Measurements from ENCODE around the gene CFAP58. TPM values are rescaled to one million over a fixed set of nuclear protein-coding genes. Genes with fewer than 3 reads are reported as not detected.

Gene CFAP58
- total and polyA plus RNA-seq, 2 donors (not counting 3 experiments of a cell fraction or from before 2014, with no cell fraction given) = 0.07 to 0.29 TPM

DNA sequence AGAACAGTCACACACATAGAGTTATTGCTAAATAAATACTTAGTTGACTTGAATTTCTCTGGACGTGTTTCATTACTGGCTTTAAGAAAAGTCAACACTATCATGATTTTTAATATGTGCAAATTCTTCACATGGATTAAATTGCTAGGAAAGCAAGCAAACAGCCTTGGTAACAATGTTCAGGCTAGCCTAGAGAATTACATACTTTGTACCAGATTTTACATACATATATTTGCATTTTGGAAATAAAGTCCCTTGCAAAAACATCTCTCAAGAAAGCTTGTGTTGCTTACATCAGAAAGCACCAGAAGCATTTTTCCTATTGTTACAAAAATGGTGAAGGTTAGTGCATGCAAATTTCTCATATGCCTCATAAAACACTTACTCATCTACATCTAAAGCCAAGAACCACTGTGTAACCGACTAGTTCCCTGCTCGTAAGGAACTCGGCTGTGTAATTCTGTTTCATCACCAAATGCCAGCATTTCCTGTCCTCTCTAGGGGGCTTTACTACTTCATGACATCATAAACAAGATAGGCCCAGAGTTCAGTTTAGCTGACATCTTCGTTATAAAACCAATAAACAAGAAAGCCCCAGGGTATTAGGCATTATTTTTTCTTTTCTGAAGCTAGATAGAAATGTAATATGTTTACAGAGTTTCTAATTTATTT lies 87.8 kb downstream of the CFAP58 start:
- Histone ChIP-seq H3K9ac (replicated peaks; ENCODE audit: extremely low read depth, insufficient read depth, low read length) (no peak overlapping the region), H3K27me3 (ENCODE audit: control insufficient read depth in 2 of 2, insufficient read depth in 2 of 2, low read length in 2 of 2) (no peaks in the 10 kb centered on the region), H3K79me2 (ENCODE audit: control insufficient read depth, insufficient read depth, low read length) (no peaks in the 10 kb centered on the region), H3K36me3 (ENCODE audit: control insufficient read depth in 2 of 2, extremely low read depth in 1 of 2, insufficient read depth in 2 of 2, low read length in 2 of 2) (no peaks in the 10 kb centered on the region), H3K9me3 (replicated peaks; ENCODE audit: control insufficient read depth, insufficient read depth, low read length) (no peaks in the 10 kb centered on the region), H3K9me1 (replicated peaks; ENCODE audit: control insufficient read depth, extremely low read depth, insufficient read depth, low read length) (no peaks in the 10 kb centered on the region), H3K4me3 (replicated peaks in 1 of 3; ENCODE audit: insufficient read depth in 1 of 3, low read depth in 1 of 3, low read length in 3 of 3) (no peak overlapping the region), H2AFZ (ENCODE audit: low read depth, low read length) (no peak overlapping the region), H3K27ac (ENCODE audit: insufficient read depth, low read depth, low read length) (no peak overlapping the region), H4K20me1 (replicated peaks; ENCODE audit: control insufficient read depth, extremely low read depth, insufficient read depth, low read length) (no peaks in the 10 kb centered on the region), H3K4me2 (ENCODE audit: insufficient read depth, low read length) (no peak overlapping the region), H3K4me1 (ENCODE audit: control insufficient read depth, extremely low read depth, insufficient read depth, low read length) (no peaks in the 10 kb centered on the region)
- dilution Hi-C loops (cut with MboI; ENCODE audit: extremely low pct_ligation_motif_present, low sequenced_read_pairs) = no loop called here
- TF ChIP-seq, protein P1, sequence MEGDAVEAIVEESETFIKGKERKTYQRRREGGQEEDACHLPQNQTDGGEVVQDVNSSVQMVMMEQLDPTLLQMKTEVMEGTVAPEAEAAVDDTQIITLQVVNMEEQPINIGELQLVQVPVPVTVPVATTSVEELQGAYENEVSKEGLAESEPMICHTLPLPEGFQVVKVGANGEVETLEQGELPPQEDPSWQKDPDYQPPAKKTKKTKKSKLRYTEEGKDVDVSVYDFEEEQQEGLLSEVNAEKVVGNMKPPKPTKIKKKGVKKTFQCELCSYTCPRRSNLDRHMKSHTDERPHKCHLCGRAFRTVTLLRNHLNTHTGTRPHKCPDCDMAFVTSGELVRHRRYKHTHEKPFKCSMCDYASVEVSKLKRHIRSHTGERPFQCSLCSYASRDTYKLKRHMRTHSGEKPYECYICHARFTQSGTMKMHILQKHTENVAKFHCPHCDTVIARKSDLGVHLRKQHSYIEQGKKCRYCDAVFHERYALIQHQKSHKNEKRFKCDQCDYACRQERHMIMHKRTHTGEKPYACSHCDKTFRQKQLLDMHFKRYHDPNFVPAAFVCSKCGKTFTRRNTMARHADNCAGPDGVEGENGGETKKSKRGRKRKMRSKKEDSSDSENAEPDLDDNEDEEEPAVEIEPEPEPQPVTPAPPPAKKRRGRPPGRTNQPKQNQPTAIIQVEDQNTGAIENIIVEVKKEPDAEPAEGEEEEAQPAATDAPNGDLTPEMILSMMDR (IDR thresholded peaks at IDR 0.05; ENCODE audit: extremely low read depth in 1 of 2, insufficient read depth in 1 of 2, low read depth in 1 of 2, low read length in 2 of 2) = no peak
- no peak for TF ChIP-seq JUN (IDR thresholded peaks at IDR 0.05; ENCODE audit: borderline replicate concordance, insufficient read depth, insufficient read length, low read depth)
- TF ChIP-seq FOS (IDR thresholded peaks at IDR 0.05; ENCODE audit: borderline replicate concordance, insufficient read depth, low read length) = no peak
- no peak for TF ChIP-seq EZH2 (IDR thresholded peaks at IDR 0.05; ENCODE audit: borderline replicate concordance, low read depth, low read length, severe bottlenecking)
- no peak for TF ChIP-seq POLR2A (IDR thresholded peaks at IDR 0.05; ENCODE audit: low read depth, low read length)
- no peak for TF ChIP-seq POLR2AphosphoS5 (IDR thresholded peaks at IDR 0.05; ENCODE audit: insufficient read depth, low read depth, low read length)
- TF ChIP-seq GATA2 (IDR thresholded peaks at IDR 0.05; ENCODE audit: insufficient read depth, insufficient read length, low read depth, low read length) = no peak
- TF ChIP-seq, protein P2, sequence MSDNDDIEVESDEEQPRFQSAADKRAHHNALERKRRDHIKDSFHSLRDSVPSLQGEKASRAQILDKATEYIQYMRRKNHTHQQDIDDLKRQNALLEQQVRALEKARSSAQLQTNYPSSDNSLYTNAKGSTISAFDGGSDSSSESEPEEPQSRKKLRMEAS (IDR thresholded peaks at IDR 0.05; ENCODE audit: insufficient read depth, insufficient read length) = no peak
- TF ChIP-seq MYC (IDR thresholded peaks at IDR 0.05; ENCODE audit: low read depth, low read length) = no peak
- CTCF ChIA-PET = no interaction called here
- intact Hi-C loops (cut with micrococcal nuclease) = no loop called here
- DNase-seq (ENCODE audit: low read depth, low spot score) (no peak), FAIRE-seq (no peak)
- POLR2A ChIA-PET = no interaction called here
- no TSS peak for BruUV-seq (replicated peaks)
